HCT116 (cell line): ENCODE data around the gene DHRSX.

Experiments used
- CEBPB ChIP-seq: IDR thresholded peaks from 2 replicates; pipeline ENCODE4 v1.6.1; 2012; ENCODE audit warnings: low read depth
- POLR2A ChIP-seq: IDR thresholded peaks from 2 replicates; pipeline ENCODE4 v1.7.0; 2011; ENCODE audit warnings: borderline replicate concordance; ENCODE audit not compliant: insufficient read depth, insufficient read length; ENCODE audit errors: extremely low read depth
- POLR2AphosphoS5 ChIP-seq: IDR thresholded peaks from 2 replicates; pipeline ENCODE4 v1.6.1; 2011; ENCODE audit warnings: mild to moderate bottlenecking, low read depth, low read length, moderate library complexity
- TF ChIP-seq, protein P1 (sequence below): IDR thresholded peaks from 2 replicates; pipeline ENCODE4 v1.6.1; 2012
- TF ChIP-seq, protein P2 (sequence below), 3 experiments: fragments of 200-600 bp in 1 of 3; sonication (generic) in 1 of 3; IDR thresholded peaks in 2 of 3; conservative IDR thresholded peaks in 1 of 3; 2 replicates each; pipeline ENCODE4 v1.5.1; 2012 to 2017; ENCODE audit warnings: low read depth in 2 of 3, low read length in 2 of 3, antibody characterized with exemption in 1 of 3, borderline replicate concordance in 1 of 3, control low read depth in 1 of 3, mild to moderate bottlenecking in 1 of 3, mixed read lengths in 1 of 3, mixed run types in 1 of 3, moderate library complexity in 1 of 3; ENCODE audit not compliant: insufficient read depth in 1 of 3

DNA sequence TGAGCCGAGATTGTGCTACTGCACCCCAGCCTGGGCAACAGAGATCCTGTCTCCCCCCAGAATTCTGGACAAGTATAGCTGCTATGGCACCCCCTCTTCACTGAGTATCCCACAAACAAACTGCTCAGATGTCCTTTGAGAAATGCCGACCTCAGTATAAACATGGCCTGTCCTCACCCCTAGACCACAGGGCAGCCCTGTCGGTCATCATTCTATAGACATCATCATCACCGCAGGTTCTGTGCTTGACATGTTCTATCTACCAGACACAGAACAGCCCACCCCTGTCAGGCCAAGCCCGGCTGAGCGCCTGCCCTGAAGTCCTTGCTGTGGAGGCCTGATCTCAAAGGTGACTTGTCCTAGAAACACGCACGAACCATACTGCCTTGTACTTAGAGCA lies 232.9 kb downstream of the DHRSX start:
- TF ChIP-seq, protein P1, sequence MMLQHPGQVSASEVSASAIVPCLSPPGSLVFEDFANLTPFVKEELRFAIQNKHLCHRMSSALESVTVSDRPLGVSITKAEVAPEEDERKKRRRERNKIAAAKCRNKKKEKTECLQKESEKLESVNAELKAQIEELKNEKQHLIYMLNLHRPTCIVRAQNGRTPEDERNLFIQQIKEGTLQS = no peak
- TF ChIP-seq POLR2AphosphoS5 (no peak), CEBPB (no peak), POLR2A (no peak)
- TF ChIP-seq, protein P2, sequence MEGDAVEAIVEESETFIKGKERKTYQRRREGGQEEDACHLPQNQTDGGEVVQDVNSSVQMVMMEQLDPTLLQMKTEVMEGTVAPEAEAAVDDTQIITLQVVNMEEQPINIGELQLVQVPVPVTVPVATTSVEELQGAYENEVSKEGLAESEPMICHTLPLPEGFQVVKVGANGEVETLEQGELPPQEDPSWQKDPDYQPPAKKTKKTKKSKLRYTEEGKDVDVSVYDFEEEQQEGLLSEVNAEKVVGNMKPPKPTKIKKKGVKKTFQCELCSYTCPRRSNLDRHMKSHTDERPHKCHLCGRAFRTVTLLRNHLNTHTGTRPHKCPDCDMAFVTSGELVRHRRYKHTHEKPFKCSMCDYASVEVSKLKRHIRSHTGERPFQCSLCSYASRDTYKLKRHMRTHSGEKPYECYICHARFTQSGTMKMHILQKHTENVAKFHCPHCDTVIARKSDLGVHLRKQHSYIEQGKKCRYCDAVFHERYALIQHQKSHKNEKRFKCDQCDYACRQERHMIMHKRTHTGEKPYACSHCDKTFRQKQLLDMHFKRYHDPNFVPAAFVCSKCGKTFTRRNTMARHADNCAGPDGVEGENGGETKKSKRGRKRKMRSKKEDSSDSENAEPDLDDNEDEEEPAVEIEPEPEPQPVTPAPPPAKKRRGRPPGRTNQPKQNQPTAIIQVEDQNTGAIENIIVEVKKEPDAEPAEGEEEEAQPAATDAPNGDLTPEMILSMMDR (IDR thresholded peaks at IDR 0.05 in 2 of 3, conservative IDR thresholded peaks at IDR 0.05 in 1 of 3; ENCODE audit: borderline replicate concordance in 1 of 3, insufficient read depth in 1 of 3, low read depth in 2 of 3, low read length in 2 of 3) = no peak
